ENCODE data around the gene ADAM23. TPM values are rescaled to one million over a fixed set of nuclear protein-coding genes. Genes with fewer than 3 reads are reported as not detected.

The ADAM23 gene
- total and polyA plus RNA-seq, 2 experiments from 2014 or later = 11.8 to 15.9 TPM

DNA sequence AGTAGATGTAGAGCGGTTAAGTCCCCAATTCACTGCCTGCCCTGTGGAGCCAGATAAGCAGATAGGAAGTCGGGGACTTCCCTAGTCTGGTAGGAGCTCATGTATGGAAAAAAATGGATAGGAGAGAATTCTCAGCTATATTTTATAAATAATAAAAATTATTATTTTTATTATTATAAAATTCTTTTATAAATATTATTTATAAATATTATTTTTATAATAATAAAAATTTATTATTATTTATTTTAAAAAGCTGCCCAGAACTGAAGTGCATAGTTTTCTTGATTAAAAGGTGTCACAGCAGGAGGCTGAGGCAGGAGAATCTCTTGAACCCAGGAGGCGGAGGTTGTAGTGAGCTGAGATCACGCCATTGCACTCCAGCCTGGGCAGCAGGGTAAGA lies 97.4 kb downstream of the ADAM23 start:
- Histone ChIP-seq H3K4me3 (no peak overlapping the region), H2AFZ (no peak overlapping the region), H4K20me1 (replicated peaks; ENCODE audit: insufficient read depth) (no peaks in the 10 kb centered on the region), H3K4me2 (no peak overlapping the region), H3K27ac (ENCODE audit: low read depth) (no peak overlapping the region), H3K9me2 (ENCODE audit: insufficient read depth) (no peaks in the 10 kb centered on the region), H3K4me1 (ENCODE audit: insufficient read depth) (no peaks in the 10 kb centered on the region), H3K79me2 (replicated peaks; ENCODE audit: insufficient read depth) (no peaks in the 10 kb centered on the region), H3K36me3 (ENCODE audit: insufficient read depth) (no peaks in the 10 kb centered on the region), H3F3A (replicated peaks; ENCODE audit: low read depth) (no peaks in the 10 kb centered on the region), H3K27me3 (ENCODE audit: insufficient read depth) (no peaks in the 10 kb centered on the region)
- no peak overlapping the region for H3K27ac Mint-ChIP-seq
- no peaks in the 10 kb centered on the region; the same call in 2 of the 3 replicates for H3K36me3 Mint-ChIP-seq (ENCODE audit: low read depth)
- H3K4me3 Mint-ChIP-seq = no peak overlapping the region
- H3K27me3 Mint-ChIP-seq (ENCODE audit: insufficient read depth, low read depth, poor library complexity) = no peaks in the 10 kb centered on the region
- no peaks in the 10 kb centered on the region for H3K9me3 Mint-ChIP-seq
- no peak for ATAC-seq
- no peaks in the 10 kb centered on the region for H3K4me1 Mint-ChIP-seq
- no peak for TF ChIP-seq ZNF331 (CRISPR knock-in tag; IDR thresholded peaks at IDR 0.05; ENCODE audit: low read depth)
- no peak for TF ChIP-seq EZH2 (IDR thresholded peaks at IDR 0.05; ENCODE audit: low read depth, unreplicated experiment)
- TF ChIP-seq NANOG (IDR thresholded peaks at IDR 0.05; ENCODE audit: borderline replicate concordance) = no peak
- no peak for TF ChIP-seq ZNF114 (CRISPR knock-in tag; IDR thresholded peaks at IDR 0.05)
- no peak for TF ChIP-seq CREB1 (CRISPR knock-in tag; IDR thresholded peaks at IDR 0.05; ENCODE audit: low read depth)
- TF ChIP-seq ZNF462 (CRISPR knock-in tag; IDR thresholded peaks at IDR 0.05) = no peak
- no peak for TF ChIP-seq EZH2phosphoT487 (IDR thresholded peaks at IDR 0.05; ENCODE audit: unreplicated experiment)
- no peak for TF ChIP-seq STAT1 (IDR thresholded peaks at IDR 0.05; ENCODE audit: unreplicated experiment)
- TF ChIP-seq, protein P1, sequence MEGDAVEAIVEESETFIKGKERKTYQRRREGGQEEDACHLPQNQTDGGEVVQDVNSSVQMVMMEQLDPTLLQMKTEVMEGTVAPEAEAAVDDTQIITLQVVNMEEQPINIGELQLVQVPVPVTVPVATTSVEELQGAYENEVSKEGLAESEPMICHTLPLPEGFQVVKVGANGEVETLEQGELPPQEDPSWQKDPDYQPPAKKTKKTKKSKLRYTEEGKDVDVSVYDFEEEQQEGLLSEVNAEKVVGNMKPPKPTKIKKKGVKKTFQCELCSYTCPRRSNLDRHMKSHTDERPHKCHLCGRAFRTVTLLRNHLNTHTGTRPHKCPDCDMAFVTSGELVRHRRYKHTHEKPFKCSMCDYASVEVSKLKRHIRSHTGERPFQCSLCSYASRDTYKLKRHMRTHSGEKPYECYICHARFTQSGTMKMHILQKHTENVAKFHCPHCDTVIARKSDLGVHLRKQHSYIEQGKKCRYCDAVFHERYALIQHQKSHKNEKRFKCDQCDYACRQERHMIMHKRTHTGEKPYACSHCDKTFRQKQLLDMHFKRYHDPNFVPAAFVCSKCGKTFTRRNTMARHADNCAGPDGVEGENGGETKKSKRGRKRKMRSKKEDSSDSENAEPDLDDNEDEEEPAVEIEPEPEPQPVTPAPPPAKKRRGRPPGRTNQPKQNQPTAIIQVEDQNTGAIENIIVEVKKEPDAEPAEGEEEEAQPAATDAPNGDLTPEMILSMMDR (conservative IDR thresholded peaks at IDR 0.05; ENCODE audit: low read depth in 2 of 2) = no peak
- no peak for TF ChIP-seq POLR2AphosphoS5 (IDR thresholded peaks at IDR 0.05; ENCODE audit: low read depth)
- no peak for TF ChIP-seq ETS1 (IDR thresholded peaks at IDR 0.05)
- TF ChIP-seq, protein P2, sequence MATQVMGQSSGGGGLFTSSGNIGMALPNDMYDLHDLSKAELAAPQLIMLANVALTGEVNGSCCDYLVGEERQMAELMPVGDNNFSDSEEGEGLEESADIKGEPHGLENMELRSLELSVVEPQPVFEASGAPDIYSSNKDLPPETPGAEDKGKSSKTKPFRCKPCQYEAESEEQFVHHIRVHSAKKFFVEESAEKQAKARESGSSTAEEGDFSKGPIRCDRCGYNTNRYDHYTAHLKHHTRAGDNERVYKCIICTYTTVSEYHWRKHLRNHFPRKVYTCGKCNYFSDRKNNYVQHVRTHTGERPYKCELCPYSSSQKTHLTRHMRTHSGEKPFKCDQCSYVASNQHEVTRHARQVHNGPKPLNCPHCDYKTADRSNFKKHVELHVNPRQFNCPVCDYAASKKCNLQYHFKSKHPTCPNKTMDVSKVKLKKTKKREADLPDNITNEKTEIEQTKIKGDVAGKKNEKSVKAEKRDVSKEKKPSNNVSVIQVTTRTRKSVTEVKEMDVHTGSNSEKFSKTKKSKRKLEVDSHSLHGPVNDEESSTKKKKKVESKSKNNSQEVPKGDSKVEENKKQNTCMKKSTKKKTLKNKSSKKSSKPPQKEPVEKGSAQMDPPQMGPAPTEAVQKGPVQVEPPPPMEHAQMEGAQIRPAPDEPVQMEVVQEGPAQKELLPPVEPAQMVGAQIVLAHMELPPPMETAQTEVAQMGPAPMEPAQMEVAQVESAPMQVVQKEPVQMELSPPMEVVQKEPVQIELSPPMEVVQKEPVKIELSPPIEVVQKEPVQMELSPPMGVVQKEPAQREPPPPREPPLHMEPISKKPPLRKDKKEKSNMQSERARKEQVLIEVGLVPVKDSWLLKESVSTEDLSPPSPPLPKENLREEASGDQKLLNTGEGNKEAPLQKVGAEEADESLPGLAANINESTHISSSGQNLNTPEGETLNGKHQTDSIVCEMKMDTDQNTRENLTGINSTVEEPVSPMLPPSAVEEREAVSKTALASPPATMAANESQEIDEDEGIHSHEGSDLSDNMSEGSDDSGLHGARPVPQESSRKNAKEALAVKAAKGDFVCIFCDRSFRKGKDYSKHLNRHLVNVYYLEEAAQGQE (IDR thresholded peaks at IDR 0.05; ENCODE audit: unreplicated experiment) = no peak
- TF ChIP-seq JUNB (IDR thresholded peaks at IDR 0.05; ENCODE audit: unreplicated experiment) = no peak
- DNase-seq (ENCODE audit: low spot score) = no peak

All from GM23338 (cell line).